A549 (cell line): ENCODE data around the gene RAPSN. TPM values are rescaled to one million over a fixed set of nuclear protein-coding genes. Genes with fewer than 3 reads are reported as not detected.

Experiments
- ATAC-seq, 2 experiments: fragments of 200-7000 bp in 1 of 2; fragments of >200 bp in 1 of 2; cut with Nextera tagmentation in 1 of 2; cut with Tn5 transposase in 1 of 2; 3 replicates each; pipeline versions ENCODE4 v1.8.0 to v1.9.1; 2018 to 2020; ENCODE audit warnings: mild to moderate bottlenecking in 1 of 2, moderate library complexity in 1 of 2
- CTCF ChIA-PET: fragments of 300-600 bp; sonication (Branson Sonifier 250); formaldehyde crosslinking; extraction: SDS; loops from one replicate; lab custom pipeline; 2021; ENCODE audit warnings: antibody characterized with exemption, inconsistent platforms; lab: Yijun Ruan, JAX
- POLR2A ChIA-PET: fragments of 350-600 bp; formaldehyde crosslinking; extraction: SDS; loops from one replicate; lab custom pipeline; 2021; ENCODE audit warnings: antibody characterized with exemption, inconsistent platforms; lab: Yijun Ruan, JAX
- DNase-seq, 2 experiments: peaks; one replicate each; pipeline versions ENCODE4 v3.0.0 to v3.0.0-alpha.2; 2011 to 2016; ENCODE audit warnings: low read depth in 1 of 2, low spot score in 1 of 2
- FAIRE-seq: peaks from 2 replicates; lab custom pipeline; 2011; peaks lifted over from hg19 to GRCh38; lab: Jason Lieb, UNC
- H3K27ac ChIP-seq, 2 experiments: fragments of >200 bp; sonication (Bioruptor Twin); formaldehyde crosslinking; 3 replicates each; pipeline ENCODE4 v1.5.1; 2016 to 2017
- H3K4me1 ChIP-seq: fragments of >200 bp; sonication (Bioruptor Twin); formaldehyde crosslinking; 3 replicates; pipeline ENCODE4 v1.6.1; 2016
- H3K4me2 ChIP-seq: fragments of >200 bp; sonication (Bioruptor Twin); formaldehyde crosslinking; 3 replicates; pipeline ENCODE4 v1.6.1; 2016
- H3K4me3 ChIP-seq: fragments of >200 bp; sonication (Bioruptor Twin); formaldehyde crosslinking; 3 replicates; pipeline ENCODE4 v1.5.1; 2016
- H3K9me3 ChIP-seq: fragments of >200 bp; sonication (Bioruptor Twin); formaldehyde crosslinking; 3 replicates; pipeline ENCODE4 v1.6.1; 2016
- CBX2 ChIP-seq: fragments of 200-600 bp; sonication (generic); IDR thresholded peaks from 2 replicates; pipeline ENCODE4 v1.6.1; 2016; ENCODE audit warnings: low read depth, mild to moderate bottlenecking, borderline replicate concordance
- EHMT2 ChIP-seq: fragments of 200-600 bp; sonication (generic); IDR thresholded peaks from 2 replicates; pipeline ENCODE4 v1.6.1; 2016; ENCODE audit warnings: antibody characterized with exemption, low read depth, mild to moderate bottlenecking, moderate library complexity
- ELK1 ChIP-seq: fragments of 150-350 bp; IDR thresholded peaks from 2 replicates; pipeline ENCODE4 v1.6.1; 2014; ENCODE audit warnings: low read depth, mild to moderate bottlenecking, low read length
- EP300 ChIP-seq, 2 experiments: fragments of >200 bp; sonication (Bioruptor Twin); formaldehyde crosslinking; IDR thresholded peaks; 2 replicates in 1 of 2; 3 replicates in 1 of 2; pipeline ENCODE4 v1.6.1; 2016 to 2017
- HDAC2 ChIP-seq: fragments of 200-600 bp; sonication (generic); IDR thresholded peaks from 2 replicates; pipeline ENCODE4 v1.6.1; 2016
- HEYL ChIP-seq: fragments of 250-450 bp; sonication (Bioruptor Pico); IDR thresholded peaks from 2 replicates; pipeline ENCODE4 v1.8.0; 2021; ENCODE audit warnings: mild to moderate bottlenecking, moderate library complexity
- HMGXB4 ChIP-seq: fragments of 250-450 bp; sonication (Bioruptor Pico); IDR thresholded peaks from 2 replicates; pipeline ENCODE4 v1.5.0; 2021; ENCODE audit warnings: mild to moderate bottlenecking, moderate library complexity, borderline replicate concordance
- JUNB ChIP-seq: fragments of >200 bp; sonication (Bioruptor Twin); formaldehyde crosslinking; IDR thresholded peaks from 2 replicates; pipeline ENCODE4 v1.6.1; 2016
- KDM1A ChIP-seq: fragments of 200-600 bp; sonication (generic); IDR thresholded peaks from 2 replicates; pipeline ENCODE4 v1.6.1; 2016; ENCODE audit warnings: low read depth, mild to moderate bottlenecking
- MYC ChIP-seq: IDR thresholded peaks from 2 replicates; pipeline ENCODE4 v1.6.1; 2012; ENCODE audit warnings: mild to moderate bottlenecking, inconsistent platforms, low read length, improper control_type of control experiment, borderline replicate concordance
- NPAS2 ChIP-seq: fragments of 250-450 bp; sonication (Bioruptor Pico); IDR thresholded peaks from 2 replicates; pipeline ENCODE4 v1.8.0; 2022; ENCODE audit warnings: mild to moderate bottlenecking, moderate library complexity, borderline replicate concordance
- PHF8 ChIP-seq: fragments of 200-600 bp; sonication (generic); IDR thresholded peaks from 2 replicates; pipeline ENCODE4 v1.6.1; 2016; ENCODE audit warnings: low read depth, mild to moderate bottlenecking, antibody characterized with exemption, moderate library complexity, borderline replicate concordance
- POLR2AphosphoS2 ChIP-seq: conservative IDR thresholded peaks from 2 replicates; pipeline ENCODE4 v1.6.1; 2012; ENCODE audit warnings: low read length, improper control_type of control experiment, inconsistent platforms
- RAD21 ChIP-seq, 2 experiments: fragments of >200 bp in 1 of 2; sonication (Bioruptor Twin) in 1 of 2; formaldehyde crosslinking in 1 of 2; IDR thresholded peaks in 1 of 2; conservative IDR thresholded peaks in 1 of 2; 2 replicates in 1 of 2; 3 replicates in 1 of 2; pipeline ENCODE4 v1.6.1; 2012 to 2018; ENCODE audit warnings: inconsistent platforms in 1 of 2
- SREBF2 ChIP-seq: fragments of 450-650 bp; IDR thresholded peaks from 2 replicates; pipeline ENCODE4 v1.6.1; 2014; ENCODE audit warnings: mild to moderate bottlenecking, moderate library complexity
- ZFP36 ChIP-seq: fragments of 450-650 bp; IDR thresholded peaks from 2 replicates; pipeline ENCODE4 v1.6.1; 2014; ENCODE audit warnings: borderline replicate concordance; ENCODE audit not compliant: partially characterized antibody
- ZSCAN20 ChIP-seq: fragments of 250-450 bp; sonication (Bioruptor Pico); IDR thresholded peaks from 2 replicates; pipeline ENCODE4 v1.8.0; 2022; ENCODE audit warnings: mild to moderate bottlenecking, moderate library complexity
- WGBS: methylation state at CpG from one replicate; pipeline ENCODE4 v1.1.6; 2017; ENCODE audit errors: missing lambda C conversion rate; 5-methylcytosine and 5-hydroxymethylcytosine counted together
- polyA plus RNA-seq, 4 experiments: library from polyadenylated mRNA; depleted of rRNA in 3 of 4; stranded (reverse); fragments of >200 nt; fragmentation: RNase III in 1 of 4; extraction: RNeasy Plus Mini Kit Qiagen cat#74134 plus additional on column Dnase treatment in 1 of 4; gene quantifications; 2 replicates in 3 of 4; 3 replicates in 1 of 4; pipeline ENCODE4 v1.2.3, GENCODE V29; 2011 to 2017
- TF ChIP-seq, protein P1 (sequence below): fragments of 450-650 bp; IDR thresholded peaks from 2 replicates; pipeline ENCODE4 v1.6.1; 2014; ENCODE audit warnings: antibody characterized with exemption

RAPSN gene
- polyA plus RNA-seq, 2 of the 4 experiments (the other 2 are of a cell fraction), result 0.12 to 0.17 TPM

- TF ChIP-seq SREBF2, result no peak
- no peak for TF ChIP-seq HDAC2
Observed at GRCh38 chr11:47433157-47433556, 15.8 kb downstream of the RAPSN start (continued).

DNA sequence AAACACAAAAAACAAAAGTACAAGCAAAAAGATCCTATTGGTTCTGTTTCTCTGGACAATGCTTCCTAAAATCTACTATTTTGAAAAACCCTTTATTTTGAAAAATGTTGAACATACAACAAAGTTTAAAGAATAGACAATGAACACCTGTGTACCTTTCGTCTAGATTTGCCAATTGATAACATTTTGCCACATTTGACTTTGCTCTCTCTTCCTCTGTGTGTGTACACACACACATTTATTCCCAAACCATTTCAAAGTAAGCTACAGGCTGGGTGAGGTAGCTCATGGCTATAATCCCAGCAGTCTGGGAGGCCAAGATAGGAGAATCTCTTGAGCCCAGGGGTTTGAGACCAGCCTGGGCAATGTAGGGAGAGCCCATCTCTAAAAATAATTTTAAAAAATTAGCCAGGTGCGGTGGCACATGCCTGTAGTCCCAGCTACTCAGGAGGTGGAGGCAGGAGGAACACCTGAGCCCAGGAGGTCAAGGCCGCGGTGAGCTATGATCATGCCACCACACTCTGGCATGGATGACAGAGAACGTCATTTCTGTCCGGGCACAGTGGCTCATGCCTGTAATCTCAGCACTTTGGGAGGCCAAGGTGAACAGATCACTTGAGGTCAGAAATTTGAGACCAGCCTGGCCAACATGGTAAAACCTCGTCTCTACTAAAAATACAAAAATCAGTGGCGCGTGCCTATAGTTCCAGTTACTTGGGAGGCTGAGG, 17.4 kb downstream of the RAPSN start:
- ChIA-PET CTCF (interaction anchor here (1.1 kb wide), 2 partner anchors 43 to 57 kb away, joined by 3 read pairs; no protein-coding TSS in a partner anchor), POLR2A (no interaction called here)
- Histone ChIP-seq H3K4me3 (no peak overlapping the region), H3K4me1 (0 out of 3 replicates have a peak, but pooled peaks cover 4% of the 10 kb centered on the region), H3K27ac (no peak overlapping the region), H3K9me3 (no peaks in the 10 kb centered on the region), H3K4me2 (no peak overlapping the region)
- 91% methylated on average over 9 of the region's 9 CpGs for WGBS
- FAIRE-seq, result no peak
- no peak for ATAC-seq
- no peak for DNase-seq
- TF ChIP-seq SREBF2 (no peak), ELK1 (no peak), ZFP36 (no peak), EP300 (IDR thresholded peaks at IDR 0.05) (no peak), MYC (no peak), JUNB (no peak), HMGXB4 (CRISPR knock-in tag) (no peak), PHF8 (no peak)
- TF ChIP-seq, protein P1, sequence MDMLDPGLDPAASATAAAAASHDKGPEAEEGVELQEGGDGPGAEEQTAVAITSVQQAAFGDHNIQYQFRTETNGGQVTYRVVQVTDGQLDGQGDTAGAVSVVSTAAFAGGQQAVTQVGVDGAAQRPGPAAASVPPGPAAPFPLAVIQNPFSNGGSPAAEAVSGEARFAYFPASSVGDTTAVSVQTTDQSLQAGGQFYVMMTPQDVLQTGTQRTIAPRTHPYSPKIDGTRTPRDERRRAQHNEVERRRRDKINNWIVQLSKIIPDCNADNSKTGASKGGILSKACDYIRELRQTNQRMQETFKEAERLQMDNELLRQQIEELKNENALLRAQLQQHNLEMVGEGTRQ, result no peak

DNA sequence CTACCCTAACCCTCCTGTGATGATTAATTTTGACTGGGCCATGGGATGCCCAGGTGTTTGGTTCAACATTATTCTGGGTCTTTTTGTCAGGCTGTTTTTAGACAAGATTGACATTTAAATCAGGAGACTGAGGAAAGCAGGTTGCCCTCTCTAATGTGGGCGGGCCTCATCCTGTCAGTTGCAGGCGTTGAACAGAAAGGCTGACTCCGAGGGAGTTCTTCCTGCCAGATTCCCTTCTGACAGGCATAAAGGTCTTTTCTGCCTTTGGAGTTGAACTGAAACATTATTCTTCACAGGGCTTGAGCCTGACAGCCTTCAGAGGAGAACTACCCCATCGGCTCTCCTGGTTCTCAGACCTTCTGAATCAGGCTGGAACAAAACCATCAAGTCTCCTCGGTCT, 18.4 kb downstream of the RAPSN start:
- Histone ChIP-seq H3K4me2 (no peak overlapping the region), H3K9me3 (no peaks in the 10 kb centered on the region), H3K4me1 (0 out of 3 replicates have a peak, but pooled peaks cover 4% of the 10 kb centered on the region), H3K4me3 (no peak overlapping the region), H3K27ac (no peak overlapping the region)
- no peak for ATAC-seq
- WGBS, result 54% methylated on average over 5 of the region's 5 CpGs
- TF ChIP-seq CBX2 (no peak), HMGXB4 (CRISPR knock-in tag) (no peak), RAD21 (conservative IDR thresholded peaks at IDR 0.05 in 1 of 2, IDR thresholded peaks at IDR 0.05 in 1 of 2) (no peak), ZSCAN20 (CRISPR knock-in tag) (no peak), EHMT2 (no peak), KDM1A (no peak), NPAS2 (CRISPR knock-in tag) (no peak), ELK1 (no peak), POLR2AphosphoS2 (no peak), HEYL (CRISPR knock-in tag) (no peak)
- ChIA-PET POLR2A (no interaction called here), CTCF (no interaction called here)
- no peak for DNase-seq
- no peak for FAIRE-seq
